ENCODE data around the gene CLEC4C. TPM values are rescaled to one million over a fixed set of nuclear protein-coding genes. Genes with fewer than 3 reads are reported as not detected.

The CLEC4C gene
- total and polyA plus RNA-seq, 2 donors (not counting 3 experiments of a cell fraction or from before 2014, with no cell fraction given) = not detected

DNA sequence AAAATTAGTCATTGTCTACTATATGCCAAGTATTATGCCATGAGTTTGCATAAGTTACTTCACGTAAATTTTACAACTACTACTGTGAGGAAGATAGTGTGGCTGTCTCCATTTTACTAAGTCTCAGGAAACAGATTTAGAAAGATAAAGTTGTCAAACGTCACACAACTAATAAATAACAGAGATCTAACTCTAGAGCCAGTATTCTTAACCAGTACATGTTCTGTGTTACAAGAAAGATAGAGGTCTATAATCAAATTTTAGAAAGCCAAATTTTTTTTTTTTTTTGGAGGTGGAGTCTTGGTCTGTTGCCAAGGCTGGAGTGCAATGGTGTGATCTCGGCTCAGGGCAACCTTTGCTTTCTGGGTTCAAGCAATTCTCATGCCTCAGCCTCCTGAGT, 14.2 kb downstream of the CLEC4C start:
- Histone ChIP-seq H3K9ac (replicated peaks; ENCODE audit: extremely low read depth, insufficient read depth, low read length) (no peak overlapping the region), H2AFZ (ENCODE audit: low read depth, low read length) (no peak overlapping the region), H3K9me3 (replicated peaks; ENCODE audit: control insufficient read depth, insufficient read depth, low read length) (no peaks in the 10 kb centered on the region), H3K79me2 (ENCODE audit: control insufficient read depth, insufficient read depth, low read length) (no peaks in the 10 kb centered on the region), H3K4me3 (replicated peaks in 1 of 3; ENCODE audit: insufficient read depth in 1 of 3, low read depth in 1 of 3, low read length in 3 of 3) (no peak overlapping the region), H3K27ac (ENCODE audit: insufficient read depth, low read depth, low read length) (no peak overlapping the region), H4K20me1 (replicated peaks; ENCODE audit: control insufficient read depth, extremely low read depth, insufficient read depth, low read length) (no peaks in the 10 kb centered on the region), H3K4me2 (ENCODE audit: insufficient read depth, low read length) (no peak overlapping the region), H3K27me3 (ENCODE audit: control insufficient read depth in 2 of 2, insufficient read depth in 2 of 2, low read length in 2 of 2) (no peaks in the 10 kb centered on the region), H3K36me3 (ENCODE audit: control insufficient read depth in 2 of 2, extremely low read depth in 1 of 2, insufficient read depth in 2 of 2, low read length in 2 of 2) (no peaks in the 10 kb centered on the region), H3K4me1 (ENCODE audit: control insufficient read depth, extremely low read depth, insufficient read depth, low read length) (no peaks in the 10 kb centered on the region), H3K9me1 (replicated peaks; ENCODE audit: control insufficient read depth, extremely low read depth, insufficient read depth, low read length) (no peaks in the 10 kb centered on the region)
- BruUV-seq (replicated peaks) = no TSS peak
- ChIA-PET CTCF (interaction anchor here (1.5 kb wide), 1 partner anchor 9 kb away, joined by 3 read pairs; no protein-coding TSS in a partner anchor), POLR2A (no interaction called here)
- intact Hi-C loops (cut with micrococcal nuclease) = no loop called here
- FAIRE-seq (no peak), DNase-seq (ENCODE audit: low read depth, low spot score) (no peak)
- dilution Hi-C loops (cut with MboI; ENCODE audit: extremely low pct_ligation_motif_present, low sequenced_read_pairs) = no loop called here
- no peak for TF ChIP-seq JUN (IDR thresholded peaks at IDR 0.05; ENCODE audit: borderline replicate concordance, insufficient read depth, insufficient read length, low read depth)
- no peak for TF ChIP-seq FOS (IDR thresholded peaks at IDR 0.05; ENCODE audit: borderline replicate concordance, insufficient read depth, low read length)
- TF ChIP-seq, protein P1, sequence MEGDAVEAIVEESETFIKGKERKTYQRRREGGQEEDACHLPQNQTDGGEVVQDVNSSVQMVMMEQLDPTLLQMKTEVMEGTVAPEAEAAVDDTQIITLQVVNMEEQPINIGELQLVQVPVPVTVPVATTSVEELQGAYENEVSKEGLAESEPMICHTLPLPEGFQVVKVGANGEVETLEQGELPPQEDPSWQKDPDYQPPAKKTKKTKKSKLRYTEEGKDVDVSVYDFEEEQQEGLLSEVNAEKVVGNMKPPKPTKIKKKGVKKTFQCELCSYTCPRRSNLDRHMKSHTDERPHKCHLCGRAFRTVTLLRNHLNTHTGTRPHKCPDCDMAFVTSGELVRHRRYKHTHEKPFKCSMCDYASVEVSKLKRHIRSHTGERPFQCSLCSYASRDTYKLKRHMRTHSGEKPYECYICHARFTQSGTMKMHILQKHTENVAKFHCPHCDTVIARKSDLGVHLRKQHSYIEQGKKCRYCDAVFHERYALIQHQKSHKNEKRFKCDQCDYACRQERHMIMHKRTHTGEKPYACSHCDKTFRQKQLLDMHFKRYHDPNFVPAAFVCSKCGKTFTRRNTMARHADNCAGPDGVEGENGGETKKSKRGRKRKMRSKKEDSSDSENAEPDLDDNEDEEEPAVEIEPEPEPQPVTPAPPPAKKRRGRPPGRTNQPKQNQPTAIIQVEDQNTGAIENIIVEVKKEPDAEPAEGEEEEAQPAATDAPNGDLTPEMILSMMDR (IDR thresholded peaks at IDR 0.05; ENCODE audit: extremely low read depth in 1 of 2, insufficient read depth in 1 of 2, low read depth in 1 of 2, low read length in 2 of 2) = no peak

GRCh38 chr12:7731486-7731885, 15.7 kb downstream of the CLEC4C start:
- no peaks in the 10 kb centered on the region for H3K27me3 ChIP-seq (ENCODE audit: control insufficient read depth in 2 of 2, insufficient read depth in 2 of 2, low read length in 2 of 2)
- DNase-seq (ENCODE audit: low read depth, low spot score) = no peak
- POLR2A ChIA-PET = no interaction called here
- no peak overlapping the region for H3K27ac ChIP-seq (ENCODE audit: insufficient read depth, low read depth, low read length)
- H3K36me3 ChIP-seq (ENCODE audit: control insufficient read depth in 2 of 2, extremely low read depth in 1 of 2, insufficient read depth in 2 of 2, low read length in 2 of 2) = no peaks in the 10 kb centered on the region
- H3K79me2 ChIP-seq (ENCODE audit: control insufficient read depth, insufficient read depth, low read length) = no peaks in the 10 kb centered on the region
- no peaks in the 10 kb centered on the region for H3K9me3 ChIP-seq (replicated peaks; ENCODE audit: control insufficient read depth, insufficient read depth, low read length)
- no peak for FAIRE-seq
- intact Hi-C loops (cut with micrococcal nuclease) (no loop called here), dilution Hi-C loops (cut with MboI; ENCODE audit: extremely low pct_ligation_motif_present, low sequenced_read_pairs) (no loop called here)
- CTCF ChIA-PET = no interaction called here
- no peaks in the 10 kb centered on the region for H3K9me1 ChIP-seq (replicated peaks; ENCODE audit: control insufficient read depth, extremely low read depth, insufficient read depth, low read length)
- H2AFZ ChIP-seq (ENCODE audit: low read depth, low read length) = no peak overlapping the region
- H4K20me1 ChIP-seq (replicated peaks; ENCODE audit: control insufficient read depth, extremely low read depth, insufficient read depth, low read length) = no peaks in the 10 kb centered on the region
- TF ChIP-seq, protein P2, sequence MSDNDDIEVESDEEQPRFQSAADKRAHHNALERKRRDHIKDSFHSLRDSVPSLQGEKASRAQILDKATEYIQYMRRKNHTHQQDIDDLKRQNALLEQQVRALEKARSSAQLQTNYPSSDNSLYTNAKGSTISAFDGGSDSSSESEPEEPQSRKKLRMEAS (IDR thresholded peaks at IDR 0.05; ENCODE audit: insufficient read depth, insufficient read length) = no peak
- TF ChIP-seq GATA2 (IDR thresholded peaks at IDR 0.05; ENCODE audit: insufficient read depth, insufficient read length, low read depth, low read length) (no peak), MYC (IDR thresholded peaks at IDR 0.05; ENCODE audit: low read depth, low read length) (no peak), POLR2A (IDR thresholded peaks at IDR 0.05; ENCODE audit: low read depth, low read length) (no peak), POLR2AphosphoS5 (IDR thresholded peaks at IDR 0.05; ENCODE audit: insufficient read depth, low read depth, low read length) (no peak), EZH2 (IDR thresholded peaks at IDR 0.05; ENCODE audit: borderline replicate concordance, low read depth, low read length, severe bottlenecking) (no peak), JUN (IDR thresholded peaks at IDR 0.05; ENCODE audit: borderline replicate concordance, insufficient read depth, insufficient read length, low read depth) (no peak), FOS (IDR thresholded peaks at IDR 0.05; ENCODE audit: borderline replicate concordance, insufficient read depth, low read length) (no peak)
- TF ChIP-seq, protein P1 (IDR thresholded peaks at IDR 0.05; ENCODE audit: extremely low read depth in 1 of 2, insufficient read depth in 1 of 2, low read depth in 1 of 2, low read length in 2 of 2) = no peak
- BruUV-seq (replicated peaks) = no TSS peak
- H3K4me3 ChIP-seq (replicated peaks in 1 of 3; ENCODE audit: insufficient read depth in 1 of 3, low read depth in 1 of 3, low read length in 3 of 3) = no peak overlapping the region
- H3K9ac ChIP-seq (replicated peaks; ENCODE audit: extremely low read depth, insufficient read depth, low read length) = no peak overlapping the region
- H3K4me1 ChIP-seq (ENCODE audit: control insufficient read depth, extremely low read depth, insufficient read depth, low read length) = no peaks in the 10 kb centered on the region
- H3K4me2 ChIP-seq (ENCODE audit: insufficient read depth, low read length) = no peak overlapping the region
